Suprapubic skin (tissue), 4 donors: ENCODE results near the gene PPP3CB.

ENCODE experiments used
- CTCF ChIP-seq, 2 donors: fragments of 200-600 bp in 1 of 2; fragments of 450-650 bp in 1 of 2; sonication (generic) in 1 of 2; IDR thresholded peaks; one replicate each; pipeline ENCODE4 v1.5.1; 2016 to 2019; ENCODE audit warnings: antibody characterized with exemption in 2 of 2, mild to moderate bottlenecking in 1 of 2, moderate library complexity in 1 of 2
- EP300 ChIP-seq: sonication (generic); formaldehyde crosslinking; IDR thresholded peaks from one replicate; pipeline ENCODE4 v1.6.1; 2017; ENCODE audit warnings: antibody characterized with exemption
- POLR2AphosphoS5 ChIP-seq, 3 donors: sonication (generic); formaldehyde crosslinking; IDR thresholded peaks; one replicate each; pipeline ENCODE4 v1.6.1; 2017; ENCODE audit warnings: antibody characterized with exemption in 3 of 3

- TF ChIP-seq EP300: no peak
- no peak for TF ChIP-seq POLR2AphosphoS5 (IDR thresholded peaks at IDR 0.05)
- no peak for TF ChIP-seq CTCF (IDR thresholded peaks at IDR 0.05)
Observed at GRCh38 chr10:73522263-73522662, 26.4 kb upstream of the PPP3CB start.
